ENCODE measurements around the gene BAG2. TPM values are rescaled to one million over a fixed set of nuclear protein-coding genes. Genes with fewer than 3 reads are reported as not detected.
A peak's percentile ranks its signal among the peaks of the same experiment; 100 is the strongest.

Gene BAG2
- total RNA-seq, 2 donors from 2014 or later: 15.7 to 19.6 TPM

GRCh38 chr6:57173886-57174510 is 1.9 kb downstream of the BAG2 start:
- peak overlapping the region; percentile 83 to 92 for H3K27ac ChIP-seq
- H3K9me3 ChIP-seq: no peaks in the 10 kb centered on the region
- peaks cover 42 to 47% of the 10 kb centered on the region in 2 donors for H3K4me1 ChIP-seq (ENCODE audit: control insufficient read depth in 1 of 2, low read depth in 2 of 2)
- H3K36me3 ChIP-seq: no peaks in the 10 kb centered on the region
- no peaks in the 10 kb centered on the region for H3K27me3 ChIP-seq (replicated peaks; ENCODE audit: insufficient read depth)
- ATAC-seq (ENCODE audit: insufficient number of reproducible peaks, low FRiP score, low read depth) (no peak), DNase-seq (ENCODE audit: low spot score) (no peak)
- TF ChIP-seq CTCF (IDR thresholded peaks at IDR 0.05): no peak
- H3K4me3 ChIP-seq: peak overlapping the region; percentile 84

DNA sequence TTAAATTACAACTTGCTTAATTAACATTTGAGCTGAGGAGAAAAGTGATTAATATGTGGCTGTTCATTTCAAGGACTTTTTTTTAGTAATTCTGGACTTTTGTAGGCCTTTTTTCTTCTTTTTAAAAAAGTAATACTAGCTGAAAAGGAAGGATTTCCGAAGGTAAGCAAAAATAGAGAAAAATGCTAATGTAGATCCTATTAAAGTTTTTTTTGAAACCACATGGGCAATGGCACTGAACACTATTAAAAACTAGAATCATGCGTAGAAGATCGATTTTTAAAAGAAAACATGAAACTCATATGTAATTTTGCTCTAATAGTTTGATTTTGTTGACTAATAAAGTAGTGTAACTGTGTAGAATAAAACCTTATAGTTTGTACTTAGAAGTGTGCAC is 2.4 kb downstream of the BAG2 start:
- Histone ChIP-seq H3K9me3 (no peaks in the 10 kb centered on the region), H3K27me3 (replicated peaks; ENCODE audit: insufficient read depth) (no peaks in the 10 kb centered on the region), H3K27ac (peak overlapping the region; percentile 83 to 92), H3K36me3 (no peaks in the 10 kb centered on the region), H3K4me3 (peak overlapping the region; percentile 84), H3K4me1 (ENCODE audit: control insufficient read depth in 1 of 2, low read depth in 2 of 2) (peaks cover 45 to 52% of the 10 kb centered on the region in 2 donors)
- ATAC-seq (ENCODE audit: insufficient number of reproducible peaks, low FRiP score, low read depth): no peak
- DNase-seq (ENCODE audit: low spot score): no peak
- TF ChIP-seq CTCF (IDR thresholded peaks at IDR 0.05): no peak

GRCh38 chr6:57177545-57178265 is 5.6 kb downstream of the BAG2 start:
- Histone ChIP-seq H3K27me3 (replicated peaks; ENCODE audit: insufficient read depth) (no peaks in the 10 kb centered on the region), H3K36me3 (peaks cover 7% of the 10 kb centered on the region), H3K4me1 (ENCODE audit: control insufficient read depth in 1 of 2, low read depth in 2 of 2) (peaks cover 50 to 63% of the 10 kb centered on the region in 2 donors), H3K27ac (peak overlapping the region; percentile 83 to 92), H3K4me3 (peak overlapping the region; percentile 64), H3K9me3 (no peaks in the 10 kb centered on the region)
- DNase-seq (ENCODE audit: low spot score) (peak; percentile 9), ATAC-seq (ENCODE audit: insufficient number of reproducible peaks, low FRiP score, low read depth) (peak; percentile 38)
- TF ChIP-seq CTCF (IDR thresholded peaks at IDR 0.05): no peak

DNA sequence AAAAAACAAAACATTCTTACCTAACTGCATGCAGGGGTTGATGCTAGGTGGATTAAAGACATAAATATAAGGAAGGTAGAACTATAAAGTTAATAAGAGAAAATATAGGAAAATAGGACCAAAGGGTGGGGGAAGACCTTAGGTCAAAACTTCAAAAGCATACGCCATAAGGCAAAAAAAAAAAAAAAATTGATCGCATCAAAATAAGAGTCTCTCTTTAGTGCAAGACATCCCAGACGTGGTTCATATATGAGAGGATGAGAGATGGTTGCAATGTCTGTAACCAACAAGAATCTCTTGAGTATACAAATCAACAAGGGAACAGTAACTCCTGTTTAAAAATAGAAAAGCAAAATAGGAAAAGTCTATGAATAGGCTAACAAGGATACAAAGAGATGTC is 8.5 kb downstream of the BAG2 start:
- Histone ChIP-seq H3K36me3 (peaks cover 18% of the 10 kb centered on the region), H3K4me1 (ENCODE audit: control insufficient read depth in 1 of 2, low read depth in 2 of 2) (peaks cover 39 to 48% of the 10 kb centered on the region in 2 donors), H3K9me3 (no peaks in the 10 kb centered on the region), H3K4me3 (no peak overlapping the region), H3K27ac (peak overlapping the region; percentile 16 to 19), H3K27me3 (replicated peaks; ENCODE audit: insufficient read depth) (no peaks in the 10 kb centered on the region)
- no peak for TF ChIP-seq CTCF (IDR thresholded peaks at IDR 0.05)
- DNase-seq (ENCODE audit: low spot score): no peak
- no peak for ATAC-seq (ENCODE audit: insufficient number of reproducible peaks, low FRiP score, low read depth)

- Histone ChIP-seq H3K9me3 (no peaks in the 10 kb centered on the region), H3K4me1 (ENCODE audit: control insufficient read depth in 1 of 2, low read depth in 2 of 2) (peaks cover 25 to 34% of the 10 kb centered on the region in 2 donors), H3K4me3 (no peak overlapping the region), H3K36me3 (peaks cover 18% of the 10 kb centered on the region), H3K27me3 (replicated peaks; ENCODE audit: insufficient read depth) (no peaks in the 10 kb centered on the region), H3K27ac (peak overlapping the region in 1 of 2 donors; percentile 31)
- ATAC-seq (ENCODE audit: insufficient number of reproducible peaks, low FRiP score, low read depth): no peak
- no peak for TF ChIP-seq CTCF (IDR thresholded peaks at IDR 0.05)
- DNase-seq (ENCODE audit: low spot score): no peak
Observed at GRCh38 chr6:57182017-57182432, 9.9 kb downstream of the BAG2 start.
